Pancreas (tissue), 10 donors: Measurements from ENCODE around the gene RIMBP2. TPM values are rescaled to one million over a fixed set of nuclear protein-coding genes. Genes with fewer than 3 reads are reported as not detected.

Source experiments
- ATAC-seq, 4 donors: fragments of 200-7000 bp; cut with Tn5 transposase; one replicate each; pipeline versions ENCODE4 v1.8.0 to v1.9.1; 2020; ENCODE audit warnings: mild to moderate bottlenecking in 4 of 4, moderate library complexity in 4 of 4
- DNase-seq, 6 donors: peaks; one replicate each; pipeline ENCODE4 v3.0.0-alpha.2; 2020
- FAIRE-seq: peaks from 2 replicates; lab custom pipeline; 2012; peaks lifted over from hg19 to GRCh38; lab: Jason Lieb, UNC
- H3K27ac ChIP-seq, 4 donors: fragments of 200-600 bp; sonication (generic); 1 replicate in 3 of 4; 2 replicates in 1 of 4; pipeline versions ENCODE4 v1.5.0 to v1.8.0; 2020
- H3K27me3 ChIP-seq, 4 donors: fragments of 200-600 bp; one replicate each; pipeline ENCODE4 v1.8.0; 2021
- H3K36me3 ChIP-seq, 3 donors: fragments of 200-600 bp; sonication (generic) in 1 of 3; one replicate each; pipeline versions ENCODE4 v1.5.0 to v1.8.0; 2020 to 2021
- H3K4me1 ChIP-seq, 3 donors: fragments of 200-600 bp; one replicate each; pipeline ENCODE4 v1.8.0; 2021
- H3K4me3 ChIP-seq, 4 donors: fragments of 200-600 bp; sonication (generic) in 2 of 4; one replicate each; pipeline versions ENCODE4 v1.5.0 to v1.8.0; 2020 to 2021
- H3K9me3 ChIP-seq, 4 donors: fragments of 200-600 bp; one replicate each; pipeline ENCODE4 v1.8.0; 2021
- WGBS, 2 donors: extraction: QIAGEN DNeasy Blood & Tissue Kit; methylation state at CpG; one replicate each; pipeline ENCODE4 v1.1.7; 2013; 5-methylcytosine and 5-hydroxymethylcytosine counted together
- intact Hi-C, 3 donors: fragments of 100-400 bp; cut with DNase I; formaldehyde crosslinking; loops; one replicate each; pipeline versions ENCODE4 v1.11.1 to v1.14.2; 2022
- polyA plus RNA-seq, 2 donors: library from polyadenylated mRNA; stranded (reverse); fragments of 200-250 nt; gene quantifications; one replicate each; pipeline ENCODE4 v1.2.3, GENCODE V29; 2013
- total RNA-seq, 6 donors: library from RNA; stranded (reverse); fragmentation: NEBNext Ultra II Directional in 4 of 6; extraction: Animal tissue kit (Norgen Biotek cat#: 25700) in 4 of 6; gene quantifications; one replicate each; pipeline versions ENCODE4 v1.2.1 to v1.2.4, GENCODE V29; 2021 to 2023
- TF ChIP-seq, protein P1 (sequence below), 4 donors: fragments of 200-600 bp; sonication (generic) in 3 of 4; IDR thresholded peaks; one replicate each; pipeline versions ENCODE4 v1.5.0 to v1.8.0; 2021; ENCODE audit warnings: antibody characterized with exemption in 4 of 4
- donor health status: healthy with polysubstance abuse.
- donor health status: DM: no; HTN: no; CAD: no; lungs with moderate emphysema.
- donor health status: DM: no; HTN: no; CAD: no.
- donor health status: control.
- donor health status: control.
- donor health status: Bipolar disorder and iron deficiency.
- donor health status: DM: yes; HTN: yes; CAD: no.
- donor health status: DM: no; HTN: no; CAD: no.
- donor health status: DM: no; HTN: no; CAD: no.
- donor health status: DM: yes; HTN: yes; CAD: no.

The RIMBP2 gene
- total and polyA plus RNA-seq, 8 donors, result 1.6 to 14.9 (median 3.9) TPM

GRCh38 chr12:130452546-130452945 lies 263.6 kb downstream of the RIMBP2 start:
- DNase-seq, result no peak
- 46 to 63% methylated on average over 10 of the region's 10 CpGs for WGBS, 2 donors

DNA sequence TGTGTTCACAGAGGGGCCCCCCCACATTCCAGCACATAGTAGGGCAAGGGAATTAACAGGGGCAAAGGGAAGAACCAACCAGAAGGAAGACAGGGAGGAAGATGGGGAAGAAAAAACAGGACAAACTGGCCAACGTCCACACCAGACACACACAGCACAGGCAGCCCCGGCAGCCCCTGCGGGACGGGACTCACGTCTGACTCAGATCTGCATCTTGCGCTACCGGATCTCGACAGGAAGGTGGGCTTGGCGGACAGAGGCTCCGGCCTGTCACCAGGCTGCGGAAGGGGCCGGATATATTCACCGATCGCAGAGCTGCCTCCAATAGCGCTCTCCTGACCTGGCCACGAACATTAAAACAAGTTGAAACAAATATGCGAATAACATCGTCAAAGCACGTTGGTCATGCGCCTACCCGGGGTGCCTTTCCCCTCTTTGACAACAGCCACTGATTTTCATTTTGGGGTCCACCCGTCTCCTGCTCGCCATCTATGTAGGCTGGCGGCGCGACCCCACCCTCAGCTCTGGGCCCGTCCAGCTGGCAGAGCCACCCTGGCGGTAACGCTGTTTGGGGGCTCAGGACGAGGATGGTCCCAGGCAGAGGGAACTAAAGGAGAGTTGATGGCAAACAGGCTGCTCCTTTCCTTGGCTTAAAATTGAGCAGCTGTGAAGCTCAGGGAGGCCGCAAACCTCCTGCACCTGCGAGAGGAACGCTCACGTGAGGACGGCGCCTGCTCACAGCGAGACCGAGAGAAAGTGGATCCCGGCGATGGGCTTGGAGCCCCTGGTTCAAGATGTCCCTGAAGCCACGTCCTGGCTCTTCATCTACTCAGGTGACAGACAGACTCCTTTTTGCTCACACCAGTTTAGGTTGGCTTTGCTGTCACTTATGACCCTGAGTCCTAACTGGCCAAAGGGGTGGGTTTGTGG lies 264.8 kb downstream of the RIMBP2 start:
- DNase-seq (no peak), FAIRE-seq (no peak), ATAC-seq (no peak)
- no peaks in the 10 kb centered on the region for H3K4me1 ChIP-seq
- intact Hi-C loops, result no loop called here
- H3K27ac ChIP-seq, result no peak overlapping the region
- no peaks in the 10 kb centered on the region for H3K27me3 ChIP-seq
- no peaks in the 10 kb centered on the region for H3K9me3 ChIP-seq
- no peaks in the 10 kb centered on the region for H3K36me3 ChIP-seq
- TF ChIP-seq, protein P1, sequence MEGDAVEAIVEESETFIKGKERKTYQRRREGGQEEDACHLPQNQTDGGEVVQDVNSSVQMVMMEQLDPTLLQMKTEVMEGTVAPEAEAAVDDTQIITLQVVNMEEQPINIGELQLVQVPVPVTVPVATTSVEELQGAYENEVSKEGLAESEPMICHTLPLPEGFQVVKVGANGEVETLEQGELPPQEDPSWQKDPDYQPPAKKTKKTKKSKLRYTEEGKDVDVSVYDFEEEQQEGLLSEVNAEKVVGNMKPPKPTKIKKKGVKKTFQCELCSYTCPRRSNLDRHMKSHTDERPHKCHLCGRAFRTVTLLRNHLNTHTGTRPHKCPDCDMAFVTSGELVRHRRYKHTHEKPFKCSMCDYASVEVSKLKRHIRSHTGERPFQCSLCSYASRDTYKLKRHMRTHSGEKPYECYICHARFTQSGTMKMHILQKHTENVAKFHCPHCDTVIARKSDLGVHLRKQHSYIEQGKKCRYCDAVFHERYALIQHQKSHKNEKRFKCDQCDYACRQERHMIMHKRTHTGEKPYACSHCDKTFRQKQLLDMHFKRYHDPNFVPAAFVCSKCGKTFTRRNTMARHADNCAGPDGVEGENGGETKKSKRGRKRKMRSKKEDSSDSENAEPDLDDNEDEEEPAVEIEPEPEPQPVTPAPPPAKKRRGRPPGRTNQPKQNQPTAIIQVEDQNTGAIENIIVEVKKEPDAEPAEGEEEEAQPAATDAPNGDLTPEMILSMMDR (IDR thresholded peaks at IDR 0.05), result no peak
- WGBS, 2 donors, result 75 to 84% methylated on average over 41 of the region's 41 CpGs
- H3K4me3 ChIP-seq, result no peak overlapping the region

More at GRCh38 chr12:130452546-130452945, 263.6 kb downstream of the RIMBP2 start:
- ATAC-seq (no peak), FAIRE-seq (no peak)
- intact Hi-C loops, result no loop called here
- no peak overlapping the region for H3K27ac ChIP-seq
- H3K27me3 ChIP-seq, result no peaks in the 10 kb centered on the region
- no peaks in the 10 kb centered on the region for H3K9me3 ChIP-seq
- no peaks in the 10 kb centered on the region for H3K4me1 ChIP-seq
- no peak overlapping the region for H3K4me3 ChIP-seq
- TF ChIP-seq, protein P1 (IDR thresholded peaks at IDR 0.05), result no peak
- H3K36me3 ChIP-seq, result no peaks in the 10 kb centered on the region

GRCh38 chr12:130449291-130449690 lies 266.8 kb downstream of the RIMBP2 start:
- WGBS, 2 donors, result 62 to 73% methylated on average over 18 of the region's 18 CpGs
- intact Hi-C loops, result no loop called here
- H3K4me1 ChIP-seq, result no peaks in the 10 kb centered on the region
- no peak overlapping the region for H3K27ac ChIP-seq
- no peak overlapping the region for H3K4me3 ChIP-seq
- H3K36me3 ChIP-seq, result no peaks in the 10 kb centered on the region
- DNase-seq (no peak), ATAC-seq (no peak), FAIRE-seq (no peak)
- TF ChIP-seq, protein P1 (IDR thresholded peaks at IDR 0.05), result no peak
- H3K9me3 ChIP-seq, result no peaks in the 10 kb centered on the region
- no peaks in the 10 kb centered on the region for H3K27me3 ChIP-seq

GRCh38 chr12:130448044-130448821 lies 267.9 kb downstream of the RIMBP2 start:
- ATAC-seq (no peak), DNase-seq (no peak), FAIRE-seq (no peak)
- no peaks in the 10 kb centered on the region for H3K9me3 ChIP-seq
- intact Hi-C loops, result no loop called here
- H3K27ac ChIP-seq, result no peak overlapping the region
- H3K36me3 ChIP-seq, result no peaks in the 10 kb centered on the region
- H3K4me3 ChIP-seq, result no peak overlapping the region
- 74 to 81% methylated on average over 20 of the region's 20 CpGs for WGBS, 2 donors
- H3K4me1 ChIP-seq, result no peaks in the 10 kb centered on the region
- H3K27me3 ChIP-seq, result no peaks in the 10 kb centered on the region
- TF ChIP-seq, protein P1 (IDR thresholded peaks at IDR 0.05), result no peak
